HepG2 (cell line): ENCODE results near the gene TSACC. TPM values are rescaled to one million over a fixed set of nuclear protein-coding genes. Genes with fewer than 3 reads are reported as not detected.
A peak's percentile ranks its signal among the peaks of the same experiment; 100 is the strongest.

Source experiments
- E2F5 ChIP-seq: sonication (generic); formaldehyde crosslinking; conservative IDR thresholded peaks from 2 replicates; pipeline ENCODE4 v1.4.0; 2020; ENCODE audit warnings: missing genetic modification reagents
- FOSL2 ChIP-seq: sonication (generic); formaldehyde crosslinking; IDR thresholded peaks from 2 replicates; pipeline ENCODE4 v1.4.0; 2020; ENCODE audit warnings: missing genetic modification reagents
- HIVEP1 ChIP-seq: sonication (generic); formaldehyde crosslinking; IDR thresholded peaks from 2 replicates; pipeline ENCODE4 v1.4.0; 2020; ENCODE audit warnings: mild to moderate bottlenecking, missing genetic modification reagents
- KAT8 ChIP-seq: IDR thresholded peaks from 2 replicates; pipeline ENCODE4 v1.6.1; 2016; ENCODE audit warnings: missing genetic modification reagents, missing compliant biosample characterization
- MBD4 ChIP-seq: IDR thresholded peaks from 2 replicates; pipeline ENCODE4 v1.6.1; 2012; ENCODE audit warnings: low read length, inconsistent platforms, borderline replicate concordance
- MTA1 ChIP-seq: sonication (generic); formaldehyde crosslinking; IDR thresholded peaks from 2 replicates; pipeline ENCODE4 v1.4.0; 2020; ENCODE audit warnings: missing genetic modification reagents, mild to moderate bottlenecking, borderline replicate concordance
- PCBP2 ChIP-seq: fragments of 200-400 bp; formaldehyde crosslinking; optimal IDR thresholded peaks from 2 replicates; pipeline ENCODE3; 2018; ENCODE audit warnings: low read length, low read depth; ENCODE audit not compliant: poor library complexity, severe bottlenecking
- POLR2AphosphoS5 ChIP-seq: IDR thresholded peaks from 2 replicates; pipeline ENCODE4 v1.6.1; 2012; ENCODE audit warnings: low read depth, low read length
- PRMT3 ChIP-seq: sonication (generic); formaldehyde crosslinking; IDR thresholded peaks from 2 replicates; pipeline ENCODE4 v1.8.1; 2022; ENCODE audit warnings: low read depth, mild to moderate bottlenecking, moderate library complexity, missing genetic modification reagents, borderline replicate concordance
- RARG ChIP-seq: sonication (generic); formaldehyde crosslinking; IDR thresholded peaks from 2 replicates; pipeline ENCODE4 v1.4.0; 2020; ENCODE audit warnings: low read depth, mild to moderate bottlenecking, missing genetic modification reagents
- TGIF2 ChIP-seq: IDR thresholded peaks from 2 replicates; pipeline ENCODE4 v1.6.1; 2016; ENCODE audit warnings: control low read depth, missing compliant biosample characterization
- TOPORS ChIP-seq: sonication (generic); formaldehyde crosslinking; IDR thresholded peaks from 2 replicates; pipeline ENCODE4 v1.8.0; 2023; ENCODE audit warnings: mild to moderate bottlenecking, missing genetic modification reagents
- ZBTB21 ChIP-seq: sonication (generic); formaldehyde crosslinking; IDR thresholded peaks from 2 replicates; pipeline ENCODE4 v1.4.0; 2020; ENCODE audit warnings: missing genetic modification reagents
- ZFP41 ChIP-seq: sonication (generic); formaldehyde crosslinking; IDR thresholded peaks from 2 replicates; pipeline ENCODE4 v1.4.0; 2020; ENCODE audit warnings: mild to moderate bottlenecking, missing genetic modification reagents, borderline replicate concordance
- ZFY ChIP-seq: sonication (generic); formaldehyde crosslinking; IDR thresholded peaks from 2 replicates; pipeline ENCODE4 v1.4.0; 2020; ENCODE audit warnings: missing genetic modification reagents
- ZNF136 ChIP-seq: sonication (generic); formaldehyde crosslinking; IDR thresholded peaks from 2 replicates; pipeline ENCODE4 v1.8.1; 2022; ENCODE audit warnings: low read depth, mild to moderate bottlenecking, moderate library complexity, missing genetic modification reagents
- ZNF225 ChIP-seq: sonication (generic); formaldehyde crosslinking; IDR thresholded peaks from 2 replicates; pipeline ENCODE4 v1.4.0; 2020; ENCODE audit warnings: mild to moderate bottlenecking, missing genetic modification reagents
- ZNF274 ChIP-seq: sonication (generic); formaldehyde crosslinking; IDR thresholded peaks from 2 replicates; pipeline ENCODE4 v1.5.1; 2020; ENCODE audit warnings: mild to moderate bottlenecking, missing genetic modification reagents
- ZNF337 ChIP-seq: sonication (generic); formaldehyde crosslinking; IDR thresholded peaks from 2 replicates; pipeline ENCODE4 v1.5.1; 2020; ENCODE audit warnings: missing genetic modification reagents, low read depth, mild to moderate bottlenecking, borderline replicate concordance
- ZNF556 ChIP-seq: sonication (generic); formaldehyde crosslinking; IDR thresholded peaks from 2 replicates; pipeline ENCODE4 v1.4.0; 2020; ENCODE audit warnings: mild to moderate bottlenecking, missing genetic modification reagents, borderline replicate concordance
- ZNF674 ChIP-seq: sonication (generic); formaldehyde crosslinking; IDR thresholded peaks from 2 replicates; pipeline ENCODE4 v1.5.0; 2020; ENCODE audit warnings: low read depth, mild to moderate bottlenecking, missing genetic modification reagents
- ZNF740 ChIP-seq: sonication (generic); formaldehyde crosslinking; IDR thresholded peaks from 2 replicates; pipeline ENCODE4 v1.4.0; 2020; ENCODE audit warnings: missing genetic modification reagents
- ZNF773 ChIP-seq: sonication (generic); formaldehyde crosslinking; IDR thresholded peaks from 2 replicates; pipeline ENCODE4 v1.4.0; 2020; ENCODE audit warnings: missing genetic modification reagents, borderline replicate concordance
- ZNF782 ChIP-seq: sonication (generic); formaldehyde crosslinking; IDR thresholded peaks from 2 replicates; pipeline ENCODE4 v1.4.0; 2020; ENCODE audit warnings: missing genetic modification reagents, mild to moderate bottlenecking, borderline replicate concordance
- ZNF850 ChIP-seq: sonication (generic); formaldehyde crosslinking; conservative IDR thresholded peaks from 2 replicates; pipeline ENCODE4 v1.9.0; 2021; ENCODE audit warnings: mild to moderate bottlenecking, missing genetic modification reagents
- polyA plus RNA-seq, 8 experiments: library from polyadenylated mRNA; depleted of rRNA in 3 of 8; stranded (reverse) in 7 of 8; unstranded in 1 of 8; fragments of >200 nt; fragmentation: Illumina TruSeq in 4 of 8; extraction: Trizol in 4 of 8; gene quantifications; 2 replicates each; pipeline versions ENCODE4 v1.2.1 to v1.2.3, GENCODE V29; 2011 to 2016; ENCODE audit warnings: low read depth in 4 of 8, missing spikeins in 1 of 8, mixed read lengths in 1 of 8; ENCODE audit not compliant: insufficient read depth in 1 of 8
- total RNA-seq, 5 experiments: library from RNA; depleted of rRNA; stranded (reverse); fragments of >200 nt; fragmentation: Illumina TruSeq; extraction: Trizol; gene quantifications; 2 replicates each; pipeline ENCODE4 v1.2.3, GENCODE V29; 2016; ENCODE audit warnings: low read depth in 1 of 5

Gene TSACC
- total and polyA plus RNA-seq, 2 of the 13 experiments (the other 11 are each of a cell fraction or from before 2014, with no cell fraction given) = 1.5 to 2.6 TPM

- peak; percentile 67; the same call in 1 of the 2 replicates for TF ChIP-seq HIVEP1 (CRISPR knock-in tag)
- TF ChIP-seq ZNF225 (CRISPR knock-in tag) = peak; percentile 72
- TF ChIP-seq ZNF274 (CRISPR knock-in tag) = peak; percentile 71; the same call in 1 of the 2 replicates
- TF ChIP-seq TGIF2 (CRISPR knock-in tag) = peak; percentile 68; the same call in 1 of the 2 replicates
- TF ChIP-seq ZNF782 (CRISPR knock-in tag) = peak; percentile 23; the same call in 1 of the 2 replicates
- TF ChIP-seq ZNF850 (CRISPR knock-in tag) = no peak
- no peak for TF ChIP-seq PCBP2
- TF ChIP-seq MBD4 = no peak
- TF ChIP-seq ZNF556 (CRISPR knock-in tag) = peak; percentile 74; the same call in 1 of the 2 replicates
- TF ChIP-seq PRMT3 = no peak
- peak; percentile 92 for TF ChIP-seq POLR2AphosphoS5
- no peak for TF ChIP-seq RARG (CRISPR knock-in tag)
- TF ChIP-seq FOSL2 = peak; percentile 76
- TF ChIP-seq ZNF337 (CRISPR knock-in tag) = 0 out of 2 replicates have a peak, but pooled peaks have one; percentile 63
- no peak for TF ChIP-seq ZFP41 (CRISPR knock-in tag)
- no peak for TF ChIP-seq ZNF773
- no peak for TF ChIP-seq ZNF674
- peak; percentile 82 for TF ChIP-seq MTA1
- no peak for TF ChIP-seq E2F5 (CRISPR knock-in tag)
- peak; percentile 83 for TF ChIP-seq KAT8 (CRISPR knock-in tag)
- no peak for TF ChIP-seq ZBTB21
- peak; percentile 93 for TF ChIP-seq ZFY (CRISPR knock-in tag)
- TF ChIP-seq ZNF136 (CRISPR knock-in tag) = peak; percentile 87; the same call in 1 of the 2 replicates
- TF ChIP-seq ZNF740 (CRISPR knock-in tag) = 0 out of 2 replicates have a peak, but pooled peaks have one; percentile 65
- peak; percentile 51; the same call in 1 of the 2 replicates for TF ChIP-seq TOPORS
Measured at GRCh38 chr1:156291226-156292061, 46.9 kb upstream of the TSACC start (continued).
